HG03064 (cell line): ENCODE measurements around the gene UCKL1.
"Not testable (repeated sequence)": the region's sequence is repeated elsewhere in the genome, so short reads cannot be mapped to it uniquely, and the experiment has no call there.

Experiments used
- ATAC-seq: cut with Tn5 transposase; IDR thresholded peaks from one replicate; pipeline ENCODE4 v1.9.1; 2021; ENCODE audit warnings: low read depth; ENCODE audit not compliant: unreplicated experiment

Gene UCKL1

GRCh38 chr20:63960654-63961621 lies 4.7 kb upstream of the UCKL1 start:
- not testable (repeated sequence) for ATAC-seq

GRCh38 chr20:63959699-63960075 lies 3.5 kb upstream of the UCKL1 start:
- no peak for ATAC-seq

- ATAC-seq = no peak
Measured at GRCh38 chr20:63958964-63959698, 2.9 kb upstream of the UCKL1 start.

- no peak for ATAC-seq
Measured at GRCh38 chr20:63958471-63958870, 2.3 kb upstream of the UCKL1 start.

DNA sequence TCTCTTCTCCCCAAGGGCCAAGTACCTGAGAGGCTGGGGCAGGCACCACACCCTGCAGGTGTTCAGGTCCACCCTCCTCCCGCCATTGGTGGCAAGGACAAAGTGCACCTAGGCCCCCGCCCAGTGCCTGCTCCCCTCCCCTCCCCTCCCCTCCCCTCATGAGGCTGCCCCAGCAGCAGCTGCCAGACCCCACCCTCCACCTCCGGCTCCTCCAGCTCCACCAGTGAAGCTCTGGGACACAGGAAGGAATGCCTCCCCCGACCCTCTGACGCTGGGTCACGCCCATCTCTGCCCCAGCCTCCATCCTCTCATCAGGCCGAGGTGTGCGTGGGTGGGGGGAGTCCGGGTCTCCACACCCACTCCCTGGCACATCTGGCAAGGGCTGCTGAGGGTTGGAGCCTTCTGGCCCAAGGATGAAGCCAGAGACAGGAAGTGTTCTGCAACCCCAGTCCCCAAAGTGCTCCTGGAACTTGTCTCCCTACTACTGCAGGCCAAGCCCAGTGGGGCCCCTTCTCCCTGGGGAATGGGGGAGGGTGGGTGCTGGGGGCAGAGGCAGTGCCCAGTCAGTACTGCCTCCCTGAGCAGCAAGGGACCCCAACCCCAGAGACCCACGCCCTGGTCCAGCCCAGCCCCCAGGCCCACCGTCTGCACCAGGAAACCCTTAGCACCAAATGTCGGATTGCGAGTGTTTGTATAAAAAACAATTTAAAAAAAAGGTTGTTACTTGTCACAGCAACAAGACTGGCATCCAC lies 1.6 kb upstream of the UCKL1 start:
- ATAC-seq = no peak

- ATAC-seq = no peak
Measured at GRCh38 chr20:63957004-63957689, 931 bp upstream of the UCKL1 start.

DNA sequence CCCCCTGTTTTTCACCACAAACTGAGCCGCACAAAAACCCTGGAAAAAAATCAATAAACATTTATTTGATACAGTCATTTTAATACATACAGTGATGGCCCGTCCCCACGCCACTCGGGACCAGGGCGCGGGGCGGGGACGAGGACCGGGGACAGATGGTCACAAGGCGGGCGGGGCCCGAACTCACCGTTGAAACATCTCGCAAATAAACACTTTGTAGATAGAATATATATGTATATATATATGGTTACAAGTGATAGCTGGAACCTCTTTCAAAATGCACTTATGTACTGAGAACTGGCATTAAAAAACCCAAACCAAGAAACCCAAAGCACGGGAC lies 418 bp upstream of the UCKL1 start:
- no peak for ATAC-seq

DNA sequence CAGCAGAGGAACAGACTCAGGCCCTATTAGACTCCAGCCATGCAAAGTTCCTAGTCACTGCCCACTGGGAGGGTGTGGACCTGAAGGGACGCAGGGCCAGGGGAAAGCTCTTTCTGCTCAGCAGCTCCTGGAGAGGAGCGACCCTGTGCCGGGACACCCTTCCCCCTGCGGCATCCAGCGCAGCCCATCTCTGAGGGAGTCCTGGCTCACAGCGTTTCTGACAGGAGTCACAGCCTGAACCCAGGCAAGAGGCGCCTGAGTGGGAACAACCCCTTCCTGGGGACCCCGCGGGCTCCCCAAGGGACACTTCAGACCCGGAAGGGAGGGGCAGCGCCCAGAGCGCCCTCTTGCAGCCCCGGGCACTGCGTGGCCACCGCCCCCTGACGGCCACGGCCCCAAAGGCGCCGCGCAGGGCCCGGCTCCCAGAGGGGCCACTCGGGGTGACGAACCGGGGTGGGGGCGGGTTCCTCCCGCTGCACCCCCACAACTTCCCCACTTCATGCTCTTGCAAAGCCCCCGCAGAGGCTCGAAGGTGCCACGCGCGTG lies 862 bp downstream of the UCKL1 start:
- ATAC-seq = no peak

DNA sequence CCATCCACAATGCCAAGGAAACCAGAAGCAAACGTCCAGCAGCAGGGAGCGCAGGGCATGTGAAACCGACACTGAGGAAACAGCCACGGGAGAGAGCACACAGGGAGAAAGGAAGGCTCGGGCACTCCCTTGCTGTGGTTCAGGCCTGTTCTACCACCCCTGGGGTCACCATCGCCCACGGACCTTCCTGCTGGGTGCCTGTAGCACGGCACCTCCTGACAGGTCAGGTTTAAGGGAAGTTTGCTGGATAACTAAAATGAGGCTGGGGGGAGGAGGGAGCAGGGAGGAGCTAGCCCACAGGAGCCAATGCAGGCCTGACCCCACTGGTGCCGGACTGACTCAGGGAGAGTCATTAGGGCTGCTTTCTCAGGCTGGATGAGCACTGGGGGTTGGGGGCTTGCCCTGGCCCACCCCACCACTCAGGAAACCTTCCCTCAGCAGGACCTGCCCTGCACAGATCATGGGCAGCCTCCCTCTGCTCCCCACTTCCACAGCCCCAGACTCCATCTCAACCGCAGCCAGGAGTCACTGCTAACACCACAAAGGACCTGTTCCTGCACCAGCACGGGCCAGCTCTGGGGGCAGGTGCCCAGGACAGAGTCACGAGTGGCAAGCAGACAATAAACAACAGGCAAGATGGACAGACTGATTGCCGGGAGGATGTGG lies 2.3 kb downstream of the UCKL1 start:
- ATAC-seq = no peak

DNA sequence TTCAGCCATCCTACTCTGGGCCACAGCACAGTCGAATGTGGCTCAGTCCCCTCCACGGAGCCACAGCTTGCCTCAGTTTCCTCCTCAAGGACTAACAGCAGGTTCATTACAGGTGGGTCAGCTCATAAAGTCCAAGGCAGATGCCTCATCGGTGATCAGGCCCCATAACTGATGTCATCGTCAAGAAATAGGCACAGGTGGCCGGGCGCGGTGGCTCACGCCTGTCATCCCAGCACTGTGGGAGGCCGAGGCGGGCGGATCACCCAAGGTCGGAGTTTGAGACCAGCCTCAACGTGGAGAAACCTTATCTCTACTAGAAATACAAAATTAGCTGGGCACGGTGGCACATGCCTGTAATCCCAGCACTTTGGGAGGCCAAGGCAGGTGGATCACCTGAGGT lies 3.4 kb downstream of the UCKL1 start:
- ATAC-seq = no peak

GRCh38 chr20:63952210-63952535 lies 4.0 kb downstream of the UCKL1 start:
- ATAC-seq = no peak

DNA sequence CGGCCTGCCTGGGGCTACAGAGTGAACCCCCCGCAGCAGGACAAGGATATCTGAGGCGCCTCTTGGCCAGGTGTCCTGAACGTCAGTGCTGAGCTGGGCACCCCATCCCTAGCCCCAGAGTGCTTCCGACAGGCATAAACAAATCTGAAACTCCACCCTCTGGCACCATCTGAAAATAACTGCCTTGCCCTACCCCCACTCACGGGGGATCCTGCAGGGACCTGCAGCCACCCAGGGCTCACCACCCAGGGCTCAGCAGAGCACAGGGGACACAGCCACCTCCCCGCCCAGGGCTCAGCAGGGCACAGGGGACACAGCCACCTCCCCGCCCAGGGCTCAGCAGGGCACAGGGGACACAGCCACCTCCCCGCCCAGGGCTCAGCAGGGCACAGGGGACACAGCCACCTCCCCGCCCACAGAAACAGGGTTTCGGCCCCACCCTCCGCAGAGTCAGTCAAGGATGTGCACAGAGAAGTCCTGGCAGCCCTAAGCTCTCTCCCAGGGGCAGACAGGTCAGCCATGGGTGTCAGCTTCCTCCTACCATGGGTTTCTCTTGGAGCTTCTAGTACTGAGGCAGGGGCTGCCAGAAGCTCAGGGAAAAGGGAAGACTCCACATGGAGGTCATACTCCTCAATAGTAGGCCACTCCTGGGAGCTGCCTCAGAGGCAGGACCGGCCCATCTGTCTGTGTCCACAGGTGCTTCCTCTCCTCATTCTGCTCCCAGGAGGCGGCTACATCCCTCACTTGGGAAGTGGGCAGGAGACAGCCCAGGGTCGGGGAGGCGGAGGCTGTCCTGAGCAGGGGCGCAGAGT lies 4.6 kb downstream of the UCKL1 start:
- ATAC-seq = no peak

DNA sequence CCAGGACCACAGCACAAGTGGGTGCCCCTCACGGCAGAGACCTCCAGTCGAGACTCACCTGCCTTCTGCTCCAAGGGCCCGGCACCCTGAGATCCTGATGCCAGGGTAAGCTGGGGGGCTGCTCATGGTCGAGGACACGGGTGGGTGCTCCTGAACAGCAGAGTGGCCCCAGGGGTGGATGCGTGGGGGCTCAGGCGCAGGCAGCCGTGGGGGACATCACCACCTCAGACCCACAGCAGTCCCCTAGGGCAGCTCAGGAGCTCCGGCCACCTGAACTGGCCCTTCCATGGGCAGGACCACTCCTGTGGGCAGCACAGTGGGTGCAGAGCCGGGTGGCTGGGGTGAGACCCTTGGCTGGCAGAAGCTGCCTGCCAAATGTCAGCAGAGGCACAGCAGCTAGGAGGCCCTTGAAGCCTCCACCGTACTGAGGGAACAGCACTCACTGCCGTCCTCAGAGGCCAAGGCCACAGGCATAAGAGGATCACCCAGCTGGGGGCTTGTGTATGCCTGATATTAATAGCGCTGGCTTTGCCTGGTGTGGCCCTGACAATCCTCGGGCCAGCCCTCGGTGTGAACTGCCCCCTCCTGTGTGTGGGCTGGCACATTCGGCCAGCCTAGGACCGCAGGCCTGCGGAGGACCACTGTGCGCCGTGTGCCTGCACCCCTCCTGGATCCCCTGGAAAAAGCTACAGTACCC lies 5.4 kb downstream of the UCKL1 start:
- ATAC-seq = no peak

DNA sequence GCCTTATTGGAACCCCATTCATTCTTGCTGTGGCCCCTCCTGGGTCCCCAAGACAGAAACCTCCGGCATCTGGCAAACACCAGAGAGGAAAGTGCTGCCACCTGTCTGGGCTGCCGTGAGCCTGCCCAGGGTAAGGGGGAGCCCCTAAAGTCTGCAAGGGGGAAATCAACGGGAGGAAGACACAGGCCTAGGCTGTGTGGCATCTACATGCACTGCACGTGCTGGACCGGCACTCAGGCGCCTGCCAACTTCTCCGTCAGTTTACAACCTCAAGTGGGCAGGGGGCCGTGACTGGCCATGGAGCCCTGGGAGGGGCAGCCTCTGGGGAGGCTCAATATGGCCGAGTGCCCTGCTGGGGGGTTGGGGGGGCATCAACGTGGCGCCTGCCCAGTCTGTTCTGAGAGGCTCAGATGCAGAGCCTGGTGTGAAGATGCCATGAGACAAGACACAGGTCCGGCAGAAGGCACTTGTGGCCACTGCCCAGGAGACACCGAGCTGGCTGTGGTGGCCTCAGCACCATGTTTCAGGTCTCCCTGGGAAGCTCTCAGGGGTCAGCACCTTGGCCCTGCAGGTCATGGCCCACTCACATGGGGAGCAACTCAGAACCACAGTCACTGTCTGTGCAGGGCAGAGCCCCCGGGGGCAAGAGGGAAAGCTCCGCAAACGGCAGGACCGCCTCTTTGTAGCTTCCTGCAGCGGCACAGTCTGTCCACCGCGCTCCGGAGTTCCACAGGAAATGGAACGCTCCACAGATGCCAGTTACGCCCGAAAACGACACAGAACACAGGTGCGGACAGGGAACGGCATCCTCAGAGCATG lies 8.4 kb downstream of the UCKL1 start:
- ATAC-seq = no peak

- ATAC-seq = no peak
Measured at GRCh38 chr20:63946986-63947637, 9.1 kb downstream of the UCKL1 start.

GRCh38 chr20:63945921-63946920 lies 10.0 kb downstream of the UCKL1 start:
- no peak for ATAC-seq
